LNCAP (cell line): ENCODE data around the gene LRBA.

Experiments
- TF ChIP-seq, protein P1 (sequence below): fragments of 450-650 bp; IDR thresholded peaks from 2 replicates; pipeline ENCODE4 v1.5.1; 2017; ENCODE audit warnings: mild to moderate bottlenecking

Gene LRBA

DNA sequence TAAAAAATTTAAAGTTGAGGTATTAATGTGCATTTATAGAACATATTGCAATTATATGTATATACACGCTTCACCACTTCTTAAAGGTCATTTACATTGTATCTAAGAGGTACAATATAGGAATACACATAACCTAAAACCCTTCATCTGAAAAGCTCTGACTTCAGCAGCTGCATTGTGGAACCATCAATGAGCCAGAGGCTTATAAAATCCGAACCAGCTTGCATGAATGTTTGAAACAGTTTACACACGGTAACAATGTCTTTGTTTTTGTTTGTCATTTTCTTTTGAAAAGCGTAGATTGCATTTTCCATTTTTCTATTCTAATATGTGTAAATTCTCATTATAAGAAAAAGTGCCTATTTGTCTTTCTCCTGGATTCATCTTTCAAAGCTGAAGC lies 715.3 kb downstream of the LRBA start:
- TF ChIP-seq, protein P1, sequence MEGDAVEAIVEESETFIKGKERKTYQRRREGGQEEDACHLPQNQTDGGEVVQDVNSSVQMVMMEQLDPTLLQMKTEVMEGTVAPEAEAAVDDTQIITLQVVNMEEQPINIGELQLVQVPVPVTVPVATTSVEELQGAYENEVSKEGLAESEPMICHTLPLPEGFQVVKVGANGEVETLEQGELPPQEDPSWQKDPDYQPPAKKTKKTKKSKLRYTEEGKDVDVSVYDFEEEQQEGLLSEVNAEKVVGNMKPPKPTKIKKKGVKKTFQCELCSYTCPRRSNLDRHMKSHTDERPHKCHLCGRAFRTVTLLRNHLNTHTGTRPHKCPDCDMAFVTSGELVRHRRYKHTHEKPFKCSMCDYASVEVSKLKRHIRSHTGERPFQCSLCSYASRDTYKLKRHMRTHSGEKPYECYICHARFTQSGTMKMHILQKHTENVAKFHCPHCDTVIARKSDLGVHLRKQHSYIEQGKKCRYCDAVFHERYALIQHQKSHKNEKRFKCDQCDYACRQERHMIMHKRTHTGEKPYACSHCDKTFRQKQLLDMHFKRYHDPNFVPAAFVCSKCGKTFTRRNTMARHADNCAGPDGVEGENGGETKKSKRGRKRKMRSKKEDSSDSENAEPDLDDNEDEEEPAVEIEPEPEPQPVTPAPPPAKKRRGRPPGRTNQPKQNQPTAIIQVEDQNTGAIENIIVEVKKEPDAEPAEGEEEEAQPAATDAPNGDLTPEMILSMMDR: no peak

- TF ChIP-seq, protein P1: peak; percentile 72
These were observed 717.1 kb downstream of the LRBA start for GRCh38 chr4:150297861-150298474.

- TF ChIP-seq, protein P1: no peak
These were observed 725.2 kb downstream of the LRBA start for GRCh38 chr4:150289881-150290280.

- TF ChIP-seq, protein P1: no peak
These were observed 725.9 kb downstream of the LRBA start for GRCh38 chr4:150289198-150289597.

DNA sequence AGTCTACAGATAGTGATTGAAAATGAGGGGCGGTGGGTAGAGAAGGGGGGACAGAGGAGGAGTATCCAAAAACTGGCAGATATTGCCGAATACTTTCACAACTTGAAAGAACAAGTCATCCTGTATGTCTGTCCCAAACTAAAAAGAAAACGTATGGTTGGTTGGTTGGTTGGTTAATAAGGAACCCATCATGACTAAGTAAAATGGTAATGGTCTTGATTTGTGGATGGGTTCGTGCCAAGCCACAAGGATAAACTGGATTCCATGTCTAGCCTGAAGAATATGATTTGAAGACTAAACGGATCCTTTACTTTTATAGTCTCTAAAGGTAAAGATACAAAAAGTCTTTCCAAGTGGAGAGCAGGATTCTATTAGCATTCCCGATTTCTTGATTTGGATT lies 728.4 kb downstream of the LRBA start:
- TF ChIP-seq, protein P1: no peak

GRCh38 chr4:150283689-150284088 lies 731.4 kb downstream of the LRBA start:
- TF ChIP-seq, protein P1: no peak

GRCh38 chr4:150280975-150281374 lies 734.1 kb downstream of the LRBA start:
- TF ChIP-seq, protein P1: no peak
